ENCODE results near the gene ST6GALNAC3. TPM values are rescaled to one million over a fixed set of nuclear protein-coding genes. Genes with fewer than 3 reads are reported as not detected.
"Not testable (repeated sequence)": the region's sequence is repeated elsewhere in the genome, so short reads cannot be mapped to it uniquely, and the experiment has no call there.

The ST6GALNAC3 gene
- total RNA-seq, 1 donor from 2014 or later, result 3.6 TPM

- DNase-seq, result no peak
Observed at GRCh38 chr1:76075188-76075489, 593 bp downstream of the ST6GALNAC3 start.

- peak; percentile 68 for DNase-seq
Observed at GRCh38 chr1:76075877-76076276, 1.3 kb downstream of the ST6GALNAC3 start.

- no peak for DNase-seq
Observed at GRCh38 chr1:76079475-76080227, 5.1 kb downstream of the ST6GALNAC3 start.

GRCh38 chr1:76080552-76081079 is 6.1 kb downstream of the ST6GALNAC3 start:
- DNase-seq, result peak; percentile 7

GRCh38 chr1:76082062-76082461 is 7.5 kb downstream of the ST6GALNAC3 start:
- no peak for DNase-seq

GRCh38 chr1:76083189-76083588 is 8.6 kb downstream of the ST6GALNAC3 start:
- no peak for DNase-seq

GRCh38 chr1:76084029-76084627 is 9.6 kb downstream of the ST6GALNAC3 start:
- peak; percentile 46 for DNase-seq

- DNase-seq, result no peak
Observed at GRCh38 chr1:76084685-76085084, 10.1 kb downstream of the ST6GALNAC3 start.

- DNase-seq, result no peak
Observed at GRCh38 chr1:76086109-76086508, 11.6 kb downstream of the ST6GALNAC3 start.

- no peak for DNase-seq
Observed at GRCh38 chr1:76086597-76086996, 12.1 kb downstream of the ST6GALNAC3 start.

- DNase-seq, result no peak
Observed at GRCh38 chr1:76090283-76091203, 16.0 kb downstream of the ST6GALNAC3 start.

- DNase-seq, result no peak
Observed at GRCh38 chr1:76092812-76093211, 18.3 kb downstream of the ST6GALNAC3 start.

- DNase-seq, result no peak
Observed at GRCh38 chr1:76093522-76094312, 19.2 kb downstream of the ST6GALNAC3 start.

GRCh38 chr1:76095802-76096201 is 21.3 kb downstream of the ST6GALNAC3 start:
- DNase-seq, result no peak

GRCh38 chr1:76097064-76097463 is 22.5 kb downstream of the ST6GALNAC3 start:
- not testable (repeated sequence) for DNase-seq

- DNase-seq, result no peak
Observed at GRCh38 chr1:76098845-76099244, 24.3 kb downstream of the ST6GALNAC3 start.

GRCh38 chr1:76101548-76101947 is 27.0 kb downstream of the ST6GALNAC3 start:
- no peak for DNase-seq

GRCh38 chr1:76102046-76102445 is 27.5 kb downstream of the ST6GALNAC3 start:
- no peak for DNase-seq

GRCh38 chr1:76103034-76103433 is 28.5 kb downstream of the ST6GALNAC3 start:
- no peak for DNase-seq

- DNase-seq, result no peak
Observed at GRCh38 chr1:76105372-76105771, 30.8 kb downstream of the ST6GALNAC3 start.

- DNase-seq, result no peak
Observed at GRCh38 chr1:76106251-76106650, 31.7 kb downstream of the ST6GALNAC3 start.

GRCh38 chr1:76106719-76107235 is 32.2 kb downstream of the ST6GALNAC3 start:
- peak; percentile 56 for DNase-seq
